Cardiac muscle cell (in vitro differentiated cells and primary cell): ENCODE data around the gene SLC16A8. TPM values are rescaled to one million over a fixed set of nuclear protein-coding genes. Genes with fewer than 3 reads are reported as not detected.

ENCODE experiments used
- DNase-seq, 2 donors: peaks; one replicate each; pipeline versions ENCODE4 v3.0.0 to v3.0.0-alpha.2; 2010 to 2017; ENCODE audit warnings: low read depth in 1 of 2, low spot score in 1 of 2
- H3K27ac ChIP-seq: fragments of 200-600 bp; sonication (generic); 2 replicates; pipeline ENCODE4 v1.5.1; 2016
- H3K27me3 ChIP-seq: fragments of 200-600 bp; sonication (generic); 2 replicates; pipeline ENCODE4 v1.6.0; 2016; ENCODE audit warnings: control low read depth
- H3K36me3 ChIP-seq: fragments of 200-600 bp; sonication (generic); 2 replicates; pipeline ENCODE4 v1.5.1; 2016; ENCODE audit warnings: control low read depth
- H3K4me1 ChIP-seq: fragments of 200-600 bp; sonication (generic); 2 replicates; pipeline ENCODE4 v1.8.1; 2017; ENCODE audit warnings: low read depth, mild to moderate bottlenecking, mixed run types
- H3K4me3 ChIP-seq: fragments of 200-600 bp; sonication (generic); 2 replicates; pipeline ENCODE4 v1.5.1; 2016; ENCODE audit warnings: mild to moderate bottlenecking
- H3K9me3 ChIP-seq: fragments of 200-600 bp; sonication (generic); 2 replicates; pipeline ENCODE4 v1.5.1; 2017; ENCODE audit warnings: low read depth, mild to moderate bottlenecking, control low read depth
- polyA plus RNA-seq: library from polyadenylated mRNA; unstranded; fragments of >200 nt; fragmentation: Nextera tagmentation; extraction: Ambion mirVana; gene quantifications from 2 replicates; pipeline ENCODE4 v1.2.1, GENCODE V29; 2016
- total RNA-seq: library from RNA; depleted of rRNA; stranded (reverse); fragments of >200 nt; gene quantifications from 2 replicates; pipeline ENCODE4 v1.2.3, GENCODE V29; 2016
- TF ChIP-seq, protein P1 (sequence below): IDR thresholded peaks from 2 replicates; pipeline ENCODE4 v1.5.1; 2012; ENCODE audit warnings: low read depth, mild to moderate bottlenecking, low read length

SLC16A8 gene
- total and polyA plus RNA-seq, 2 experiments from 2014 or later: 0.60 to 1.7 TPM

GRCh38 chr22:38069372-38070249, 14.4 kb downstream of the SLC16A8 start:
- no peaks in the 10 kb centered on the region for H3K9me3 ChIP-seq
- TF ChIP-seq, protein P1, sequence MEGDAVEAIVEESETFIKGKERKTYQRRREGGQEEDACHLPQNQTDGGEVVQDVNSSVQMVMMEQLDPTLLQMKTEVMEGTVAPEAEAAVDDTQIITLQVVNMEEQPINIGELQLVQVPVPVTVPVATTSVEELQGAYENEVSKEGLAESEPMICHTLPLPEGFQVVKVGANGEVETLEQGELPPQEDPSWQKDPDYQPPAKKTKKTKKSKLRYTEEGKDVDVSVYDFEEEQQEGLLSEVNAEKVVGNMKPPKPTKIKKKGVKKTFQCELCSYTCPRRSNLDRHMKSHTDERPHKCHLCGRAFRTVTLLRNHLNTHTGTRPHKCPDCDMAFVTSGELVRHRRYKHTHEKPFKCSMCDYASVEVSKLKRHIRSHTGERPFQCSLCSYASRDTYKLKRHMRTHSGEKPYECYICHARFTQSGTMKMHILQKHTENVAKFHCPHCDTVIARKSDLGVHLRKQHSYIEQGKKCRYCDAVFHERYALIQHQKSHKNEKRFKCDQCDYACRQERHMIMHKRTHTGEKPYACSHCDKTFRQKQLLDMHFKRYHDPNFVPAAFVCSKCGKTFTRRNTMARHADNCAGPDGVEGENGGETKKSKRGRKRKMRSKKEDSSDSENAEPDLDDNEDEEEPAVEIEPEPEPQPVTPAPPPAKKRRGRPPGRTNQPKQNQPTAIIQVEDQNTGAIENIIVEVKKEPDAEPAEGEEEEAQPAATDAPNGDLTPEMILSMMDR: peak; percentile 42
- H3K27ac ChIP-seq: peak overlapping the region; percentile 86
- no peaks in the 10 kb centered on the region for H3K27me3 ChIP-seq
- H3K36me3 ChIP-seq: peaks cover 26% of the 10 kb centered on the region
- DNase-seq: peak; percentile 58 to 84
- H3K4me3 ChIP-seq: no peak overlapping the region
- H3K4me1 ChIP-seq: peaks cover 34% of the 10 kb centered on the region

DNA sequence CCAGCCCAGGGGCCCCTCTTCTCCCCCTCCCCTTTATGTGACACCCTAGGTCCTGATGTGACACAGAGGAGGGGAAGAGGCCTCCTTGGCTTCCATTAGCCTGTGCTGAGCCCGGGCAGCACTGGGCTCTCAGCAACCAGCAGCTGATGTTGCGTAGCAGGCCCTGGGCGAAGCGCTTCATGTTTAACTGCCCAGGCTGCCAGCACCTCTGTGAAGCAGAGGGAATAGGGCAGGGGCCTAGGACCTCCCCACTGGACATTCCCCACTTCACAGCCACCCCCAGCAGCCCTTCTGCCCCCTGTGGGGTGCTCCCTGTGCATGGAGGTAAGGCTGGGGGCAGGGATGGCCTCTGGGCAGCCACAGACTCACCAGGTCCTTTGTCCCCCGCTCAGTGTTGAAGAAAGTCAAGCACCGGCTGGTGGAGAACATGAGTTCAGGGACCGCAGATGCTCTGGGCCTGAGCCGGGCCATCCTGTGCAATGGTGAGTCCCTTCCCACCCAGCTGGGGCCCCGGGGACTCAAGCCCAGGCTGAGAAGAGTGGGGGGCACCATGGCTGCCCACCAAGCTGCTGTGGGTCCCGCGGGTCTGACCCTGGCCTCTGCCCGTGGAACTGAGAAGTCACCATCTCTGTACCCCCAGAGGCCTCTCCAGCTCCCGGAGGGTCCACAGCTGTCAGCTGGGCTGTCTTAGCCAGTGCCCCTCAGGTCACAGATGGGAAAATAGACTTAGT, 15.2 kb downstream of the SLC16A8 start:
- peaks cover 34% of the 10 kb centered on the region for H3K4me1 ChIP-seq
- H3K36me3 ChIP-seq: peaks cover 23% of the 10 kb centered on the region
- H3K27me3 ChIP-seq: no peaks in the 10 kb centered on the region
- H3K9me3 ChIP-seq: no peaks in the 10 kb centered on the region
- H3K4me3 ChIP-seq: no peak overlapping the region
- peak overlapping the region; percentile 86 for H3K27ac ChIP-seq
- DNase-seq: no peak
- TF ChIP-seq, protein P1: no peak

DNA sequence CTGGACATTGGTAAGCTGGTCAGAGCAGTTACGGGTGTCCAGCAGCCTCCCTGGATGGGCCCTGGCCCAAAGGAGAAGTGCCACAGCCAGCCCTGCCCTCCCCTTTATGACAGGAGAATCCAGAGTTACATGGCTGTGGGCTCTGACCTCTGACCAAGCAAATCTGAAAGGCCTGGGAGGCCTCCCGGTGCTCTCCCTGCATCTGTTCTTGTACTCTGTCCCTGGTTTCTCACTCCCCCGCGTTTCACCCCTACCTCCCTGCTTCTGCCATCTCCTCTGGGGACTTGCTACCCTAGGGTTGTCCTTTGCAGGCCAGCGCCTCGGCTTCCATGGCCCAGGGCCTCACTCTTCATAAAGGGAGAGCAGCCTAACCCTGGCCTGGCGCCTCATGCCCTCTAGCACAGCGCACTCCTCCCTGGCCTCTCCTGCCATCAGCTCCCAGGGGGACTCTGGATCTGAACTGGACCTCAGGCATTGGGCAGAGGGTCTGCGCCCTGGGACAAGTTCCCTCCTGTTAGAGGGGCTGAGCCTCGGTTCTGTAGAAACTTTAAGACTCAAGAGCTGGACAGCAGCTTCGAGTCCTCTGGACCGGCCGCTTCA, 16.1 kb downstream of the SLC16A8 start:
- Histone ChIP-seq H3K36me3 (peaks cover 14% of the 10 kb centered on the region), H3K4me3 (no peak overlapping the region), H3K27me3 (no peaks in the 10 kb centered on the region), H3K4me1 (peaks cover 34% of the 10 kb centered on the region), H3K27ac (peak overlapping the region; percentile 86), H3K9me3 (no peaks in the 10 kb centered on the region)
- DNase-seq: no peak
- TF ChIP-seq, protein P1: no peak

GRCh38 chr22:38067028-38067415, 17.0 kb downstream of the SLC16A8 start:
- Histone ChIP-seq H3K4me1 (peaks cover 34% of the 10 kb centered on the region), H3K27me3 (no peaks in the 10 kb centered on the region), H3K36me3 (peaks cover 11% of the 10 kb centered on the region), H3K4me3 (no peak overlapping the region), H3K27ac (no peak overlapping the region), H3K9me3 (no peaks in the 10 kb centered on the region)
- TF ChIP-seq, protein P1: no peak
- no peak for DNase-seq

DNA sequence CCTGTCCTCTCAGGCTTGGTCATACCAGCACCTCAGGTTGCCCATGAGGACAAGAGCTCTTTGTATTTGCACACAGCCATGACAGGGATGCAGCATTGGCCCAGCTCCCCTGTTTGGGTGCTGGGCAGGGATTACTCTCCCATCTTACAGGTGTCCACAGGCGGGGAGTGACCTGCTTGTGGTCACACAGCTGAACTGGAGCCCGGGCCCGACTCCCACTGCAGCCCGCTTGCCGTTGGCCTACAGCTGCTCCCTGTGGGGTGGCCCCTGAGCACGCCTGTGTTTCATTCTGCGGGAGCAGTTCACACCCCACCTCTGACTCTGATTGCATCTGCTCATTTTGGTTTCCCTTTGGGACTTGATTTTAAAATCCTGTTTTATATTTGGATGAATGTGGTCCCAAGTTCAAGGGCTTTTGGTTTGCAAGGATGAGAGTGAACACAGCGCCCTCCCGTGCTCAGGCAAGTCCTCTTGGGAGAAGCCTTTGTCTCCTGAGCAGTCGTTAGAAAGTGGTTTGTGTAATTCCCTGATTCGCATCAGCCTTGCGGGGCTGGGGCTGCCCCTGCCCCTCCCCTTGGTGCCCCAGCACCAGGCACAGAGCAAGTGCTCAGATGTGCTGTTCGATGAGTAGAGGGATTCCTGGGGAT, 17.5 kb downstream of the SLC16A8 start:
- no peak for DNase-seq
- no peaks in the 10 kb centered on the region for H3K9me3 ChIP-seq
- TF ChIP-seq, protein P1: no peak
- H3K27ac ChIP-seq: no peak overlapping the region
- peaks cover 34% of the 10 kb centered on the region for H3K4me1 ChIP-seq
- H3K36me3 ChIP-seq: peaks cover 11% of the 10 kb centered on the region
- H3K4me3 ChIP-seq: no peak overlapping the region
- no peaks in the 10 kb centered on the region for H3K27me3 ChIP-seq
